GM21723 (cell line): ENCODE measurements around the gene COPS4.
"Not testable (repeated sequence)": the region's sequence is repeated elsewhere in the genome, so short reads cannot be mapped to it uniquely, and the experiment has no call there.

Source experiments
- ATAC-seq: cut with Tn5 transposase; IDR thresholded peaks from one replicate; pipeline ENCODE4 v1.9.1; 2021; ENCODE audit warnings: mild to moderate bottlenecking, moderate library complexity; ENCODE audit not compliant: unreplicated experiment

Gene COPS4

GRCh38 chr4:83023599-83023998, 11.4 kb upstream of the COPS4 start:
- not testable (repeated sequence) for ATAC-seq

- ATAC-seq: no peak
These were observed 10.8 kb upstream of the COPS4 start for GRCh38 chr4:83024233-83024632.

GRCh38 chr4:83025563-83025962, 9.4 kb upstream of the COPS4 start:
- ATAC-seq: no peak

- ATAC-seq: no peak
These were observed 6.0 kb upstream of the COPS4 start for GRCh38 chr4:83028976-83029375.

- ATAC-seq: no peak
These were observed 5.3 kb upstream of the COPS4 start for GRCh38 chr4:83029688-83030087.

GRCh38 chr4:83036991-83037665, 2.1 kb downstream of the COPS4 start:
- ATAC-seq: no peak

DNA sequence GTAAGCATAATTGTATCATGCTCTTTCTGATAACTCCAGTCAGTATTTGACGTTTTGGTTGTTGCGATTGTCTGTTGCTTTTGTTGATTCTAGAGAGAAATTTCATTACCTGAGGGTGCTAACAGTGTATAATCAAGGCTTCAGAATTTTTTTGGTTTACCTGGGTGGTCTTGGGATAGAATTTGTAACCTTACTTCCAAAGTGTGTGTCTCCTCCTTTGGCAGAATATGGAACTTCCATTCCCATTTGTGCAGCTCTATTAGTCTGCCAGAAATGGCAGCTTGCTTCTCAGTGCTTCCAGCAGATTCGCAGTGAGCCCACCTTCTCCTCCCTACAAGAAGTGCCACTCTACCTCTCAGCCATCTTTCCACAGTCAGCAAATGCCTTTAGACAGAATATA, 5.3 kb downstream of the COPS4 start:
- no peak for ATAC-seq

GRCh38 chr4:83043157-83043556, 8.2 kb downstream of the COPS4 start:
- ATAC-seq: not testable (repeated sequence)

- ATAC-seq: no peak
These were observed 8.9 kb downstream of the COPS4 start for GRCh38 chr4:83043801-83044407.

- ATAC-seq: no peak
These were observed 11.9 kb downstream of the COPS4 start for GRCh38 chr4:83046693-83047473.

DNA sequence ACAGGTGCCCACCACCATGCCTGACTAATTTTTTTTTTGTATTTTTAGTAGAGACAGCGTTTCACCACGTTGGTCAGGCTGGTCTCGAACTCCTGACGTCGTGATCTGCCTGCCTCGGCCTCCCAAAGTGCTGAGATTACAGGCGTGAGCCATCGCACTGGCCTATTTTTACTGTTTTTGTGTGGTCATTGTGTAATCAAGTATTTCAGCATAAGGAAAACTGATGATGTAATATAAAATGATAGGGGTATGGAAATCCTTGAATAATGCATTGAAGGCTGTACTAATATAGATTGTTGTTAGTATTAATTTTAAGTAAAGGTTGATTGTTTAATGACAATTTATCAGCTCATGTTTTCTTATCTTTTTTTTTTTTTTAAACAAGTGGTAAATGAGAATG, 13.8 kb downstream of the COPS4 start:
- not testable (repeated sequence) for ATAC-seq

DNA sequence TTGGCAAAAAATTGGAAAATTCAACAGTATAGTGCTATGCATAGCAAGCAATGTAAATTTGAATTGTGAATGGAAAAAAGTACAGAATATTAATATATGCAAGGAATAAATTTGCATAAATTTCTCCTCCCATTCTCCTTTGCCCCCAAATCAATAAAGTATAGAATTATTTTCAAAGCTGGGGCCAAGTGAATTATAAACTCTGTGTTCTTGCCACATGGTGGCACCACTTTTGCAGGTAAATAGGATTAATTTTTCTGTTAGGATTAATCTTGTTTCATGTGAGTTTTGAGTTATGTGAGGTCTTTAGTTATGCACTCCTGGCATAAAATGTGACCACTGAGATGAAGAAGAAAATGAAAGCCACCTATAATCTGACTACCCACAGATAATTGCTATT, 19.9 kb downstream of the COPS4 start:
- ATAC-seq: no peak

DNA sequence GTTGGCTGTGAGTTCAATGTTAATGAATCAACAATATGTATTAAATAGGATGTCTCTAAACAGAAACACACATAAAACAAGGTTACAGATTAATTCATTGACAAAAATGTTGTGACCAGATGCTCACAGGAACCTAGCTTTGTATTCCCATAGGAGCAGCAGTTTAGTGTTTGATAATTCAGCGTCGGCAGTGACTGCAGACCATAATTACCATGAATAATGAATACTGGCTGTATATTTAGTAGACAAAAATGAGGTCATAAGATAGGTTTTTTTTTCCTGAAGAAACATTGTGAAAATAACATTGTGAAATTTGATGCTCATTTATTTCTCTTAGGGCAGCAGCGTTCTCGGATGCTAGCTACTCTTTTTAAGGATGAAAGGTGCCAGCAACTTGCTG, 27.8 kb downstream of the COPS4 start:
- ATAC-seq: no peak

DNA sequence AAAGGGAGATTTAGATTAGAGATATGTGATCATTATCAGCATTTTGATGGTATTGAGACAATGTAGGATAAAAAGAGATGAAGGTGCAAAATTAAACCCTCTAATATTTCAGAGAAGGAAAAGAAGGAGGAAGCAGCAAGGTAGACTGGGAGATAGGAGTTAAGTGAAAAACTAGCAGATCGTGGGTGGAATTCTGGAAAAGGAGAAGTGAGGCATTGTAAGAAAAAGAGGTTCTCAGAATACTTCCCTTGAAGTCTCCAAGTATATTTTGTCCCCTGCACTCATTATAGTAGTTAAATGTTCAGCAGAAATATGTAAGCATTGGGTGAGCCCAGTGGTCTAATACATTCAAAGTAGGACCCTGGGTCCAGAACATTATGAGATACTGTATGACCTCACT, 30.3 kb downstream of the COPS4 start:
- no peak for ATAC-seq

DNA sequence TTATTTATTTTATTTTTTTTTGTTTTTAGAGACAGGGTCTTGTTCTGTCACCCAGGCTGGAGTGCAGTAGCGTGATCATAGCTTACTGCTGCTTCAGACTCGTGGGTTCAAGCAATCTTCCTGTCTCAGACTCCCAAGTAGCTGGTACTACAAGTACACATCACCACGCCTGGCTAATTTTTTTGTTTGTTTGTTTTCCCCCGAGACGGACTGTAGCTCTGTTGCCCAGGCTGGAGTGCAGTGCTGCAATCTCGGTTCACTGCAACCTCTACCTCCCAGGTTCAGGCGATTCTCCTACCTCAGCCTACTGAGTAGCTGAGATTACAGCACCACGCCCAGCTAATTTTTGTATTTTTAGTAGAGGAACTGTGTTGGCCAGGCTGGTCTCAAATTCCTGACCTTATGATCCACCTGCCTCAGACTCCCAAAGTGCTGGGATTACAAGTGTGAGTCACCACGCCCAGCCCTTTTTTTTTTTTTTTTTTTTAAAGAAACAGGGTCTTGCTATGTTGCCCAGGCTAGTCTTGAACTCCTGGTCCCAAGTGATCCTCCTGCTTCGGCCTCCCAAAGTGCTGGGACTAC, 32.2 kb downstream of the COPS4 start:
- ATAC-seq: no peak

GRCh38 chr4:83071116-83071515, 36.1 kb downstream of the COPS4 start:
- no peak for ATAC-seq

DNA sequence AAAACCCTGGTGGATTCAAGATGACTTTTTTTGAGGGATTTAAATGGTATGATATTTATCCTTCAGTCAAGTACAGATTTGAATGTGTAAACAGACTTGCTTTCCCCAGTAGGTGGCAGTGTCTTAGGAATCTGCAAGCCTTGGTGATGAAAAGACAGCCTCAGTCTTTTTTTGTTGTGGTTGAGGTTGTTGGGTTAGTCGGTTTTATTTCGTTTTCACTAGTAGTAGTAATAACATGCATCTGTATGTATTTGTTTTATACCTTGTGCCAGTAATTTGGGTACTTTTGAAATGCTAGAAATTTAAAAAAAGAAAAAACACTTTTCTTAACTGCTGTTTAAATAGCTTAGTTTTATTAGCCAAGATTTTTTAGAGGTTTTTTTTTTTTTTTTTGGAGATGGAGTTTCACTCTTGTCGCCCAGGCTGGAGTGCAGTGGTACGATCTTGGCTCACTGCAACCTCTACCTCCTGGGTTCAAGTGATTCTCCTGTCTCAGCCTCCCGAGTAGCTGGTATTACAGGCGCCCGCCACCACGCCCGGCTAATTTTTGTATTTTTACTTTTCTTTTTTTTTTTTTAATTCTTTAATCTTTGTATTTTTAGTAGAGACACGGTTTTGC, 39.2 kb downstream of the COPS4 start:
- ATAC-seq: peak; percentile 89

DNA sequence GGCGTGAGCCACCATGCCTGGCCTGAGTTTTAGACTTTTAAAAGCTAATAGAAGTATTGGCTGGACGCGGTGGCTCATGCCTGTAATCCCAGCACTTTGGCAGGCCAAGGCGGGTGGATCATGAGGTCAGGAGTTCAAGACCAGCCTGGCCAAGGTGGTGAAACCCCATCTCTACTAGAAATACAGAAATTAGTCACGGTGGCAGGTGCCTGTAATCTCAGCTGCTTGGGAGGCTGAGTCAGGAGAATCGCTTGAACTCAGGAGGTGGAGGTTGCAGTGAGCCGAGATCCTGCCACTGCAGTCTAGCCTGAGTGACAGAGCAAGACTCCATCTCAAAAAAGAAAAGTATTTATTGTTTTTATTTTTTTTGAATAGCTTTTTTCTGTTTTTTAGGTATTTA, 39.8 kb downstream of the COPS4 start:
- ATAC-seq: not testable (repeated sequence)

DNA sequence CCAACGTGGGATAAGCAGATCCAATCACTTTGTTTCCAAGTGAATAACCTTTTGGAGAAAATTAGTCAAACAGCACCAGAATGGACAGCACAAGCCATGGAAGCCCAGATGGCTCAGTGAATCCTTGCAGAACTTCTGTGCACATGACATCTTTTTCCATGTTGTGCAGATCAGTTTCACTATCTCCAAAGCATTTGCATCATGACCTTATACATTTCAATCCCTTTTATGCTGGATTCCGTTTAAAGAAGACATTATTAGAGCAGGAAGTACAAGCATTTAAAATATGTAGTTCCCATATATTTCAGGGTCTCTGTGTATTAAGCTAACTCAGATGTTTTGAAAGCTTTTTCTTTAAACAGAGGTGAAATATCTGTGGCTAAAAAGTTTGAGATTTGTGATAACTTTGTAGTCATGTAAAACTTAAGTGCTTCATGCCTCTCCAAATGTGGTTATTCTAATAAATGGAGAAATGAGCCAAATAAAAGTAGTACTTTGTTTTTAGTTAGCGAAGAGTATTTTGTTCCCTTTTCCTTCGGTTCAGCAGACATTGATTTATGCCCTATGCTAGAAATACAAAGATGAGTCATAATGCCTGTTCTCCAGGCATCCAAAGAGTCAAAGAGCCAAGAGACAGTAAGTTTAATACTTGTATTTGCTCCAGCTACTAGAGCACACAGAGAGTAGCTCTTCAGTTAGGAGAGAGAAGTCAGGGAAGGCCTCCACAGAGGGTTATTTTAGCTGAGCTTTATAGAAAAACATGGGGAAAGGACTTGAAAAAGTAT, 40.5 kb downstream of the COPS4 start:
- ATAC-seq: no peak

DNA sequence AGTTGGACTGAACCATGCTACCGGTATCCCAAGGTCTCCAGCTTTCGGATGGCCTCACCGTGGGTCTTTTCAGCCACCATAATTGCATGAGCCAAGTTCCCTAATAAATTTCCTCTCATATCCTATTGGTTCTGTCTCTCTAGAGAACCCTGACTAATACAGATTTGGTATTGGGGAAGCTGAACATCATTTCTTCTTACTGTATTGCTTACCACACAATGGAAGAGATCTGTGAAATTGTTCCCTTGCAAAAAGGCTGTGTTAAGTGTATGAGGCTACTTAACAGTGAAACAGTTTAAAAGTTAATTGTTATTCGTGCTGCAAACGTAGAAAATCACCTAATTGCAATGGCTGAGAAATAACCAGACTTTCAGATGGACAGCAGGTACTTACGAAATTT, 45.6 kb downstream of the COPS4 start:
- ATAC-seq: no peak

DNA sequence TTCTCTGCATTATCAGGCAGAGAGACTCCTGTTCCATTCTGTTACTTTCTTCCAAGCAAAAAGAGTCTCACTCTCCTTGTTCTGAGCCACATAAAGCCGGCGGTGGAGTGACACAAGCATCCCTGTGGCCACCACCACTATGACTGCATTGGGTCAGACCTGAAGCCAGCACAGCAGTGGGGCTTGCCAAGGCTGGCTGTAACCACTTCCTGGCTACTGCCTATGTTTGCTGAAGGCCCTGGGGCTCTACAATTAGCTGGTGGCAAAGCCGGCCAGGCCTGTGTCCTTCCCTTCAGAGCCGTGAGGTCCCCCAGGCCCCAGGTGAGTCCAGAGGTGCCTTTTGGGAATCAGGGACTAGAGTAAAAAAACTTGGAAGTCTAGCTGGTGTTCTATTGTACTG, 47.8 kb downstream of the COPS4 start:
- no peak for ATAC-seq
